GM20000 (cell line): ENCODE measurements around the gene TMEM134.

Source experiments
- DNase-seq: peaks from one replicate; pipeline ENCODE4 v3.0.0; 2012; ENCODE audit warnings: low spot score
- TF ChIP-seq, protein P1 (sequence below): IDR thresholded peaks from 2 replicates; pipeline ENCODE4 v1.5.1; 2012; ENCODE audit warnings: mild to moderate bottlenecking, control low read depth; ENCODE audit errors: extremely low read depth, missing control alignments

Gene TMEM134

DNA sequence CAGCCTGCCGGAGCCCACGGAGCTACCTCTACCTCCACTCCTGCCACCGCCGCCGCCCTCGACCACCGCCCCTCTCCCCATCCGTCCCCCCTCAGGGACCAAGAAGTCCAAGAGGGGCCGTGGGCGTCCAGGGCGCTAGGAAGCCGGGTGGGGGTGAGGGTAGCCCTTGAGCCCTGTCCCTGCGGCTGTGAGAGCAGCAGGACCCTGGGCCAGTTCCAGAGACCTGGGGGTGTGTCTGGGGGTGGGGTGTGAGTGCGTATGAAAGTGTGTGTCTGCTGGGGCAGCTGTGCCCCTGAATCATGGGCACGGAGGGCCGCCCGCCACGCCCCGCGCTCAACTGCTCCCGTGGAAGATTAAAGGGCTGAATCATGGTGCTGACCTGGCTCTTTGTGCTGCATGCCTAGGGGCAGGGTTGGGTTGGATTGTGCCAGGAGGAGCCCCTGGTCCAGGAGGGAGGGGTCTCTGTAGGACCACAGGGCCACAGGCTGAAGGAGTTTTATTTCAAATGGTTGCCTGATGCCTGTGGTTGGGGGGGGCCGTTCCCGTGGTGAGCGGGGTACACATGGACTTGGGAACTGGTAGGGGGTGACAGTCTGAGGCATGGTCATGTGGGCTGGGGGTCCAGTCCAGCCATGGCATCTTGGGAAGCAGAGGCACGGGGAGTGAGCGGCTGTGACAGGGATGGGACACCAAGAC lies 33.9 kb downstream of the TMEM134 start:
- DNase-seq: no peak
- TF ChIP-seq, protein P1, sequence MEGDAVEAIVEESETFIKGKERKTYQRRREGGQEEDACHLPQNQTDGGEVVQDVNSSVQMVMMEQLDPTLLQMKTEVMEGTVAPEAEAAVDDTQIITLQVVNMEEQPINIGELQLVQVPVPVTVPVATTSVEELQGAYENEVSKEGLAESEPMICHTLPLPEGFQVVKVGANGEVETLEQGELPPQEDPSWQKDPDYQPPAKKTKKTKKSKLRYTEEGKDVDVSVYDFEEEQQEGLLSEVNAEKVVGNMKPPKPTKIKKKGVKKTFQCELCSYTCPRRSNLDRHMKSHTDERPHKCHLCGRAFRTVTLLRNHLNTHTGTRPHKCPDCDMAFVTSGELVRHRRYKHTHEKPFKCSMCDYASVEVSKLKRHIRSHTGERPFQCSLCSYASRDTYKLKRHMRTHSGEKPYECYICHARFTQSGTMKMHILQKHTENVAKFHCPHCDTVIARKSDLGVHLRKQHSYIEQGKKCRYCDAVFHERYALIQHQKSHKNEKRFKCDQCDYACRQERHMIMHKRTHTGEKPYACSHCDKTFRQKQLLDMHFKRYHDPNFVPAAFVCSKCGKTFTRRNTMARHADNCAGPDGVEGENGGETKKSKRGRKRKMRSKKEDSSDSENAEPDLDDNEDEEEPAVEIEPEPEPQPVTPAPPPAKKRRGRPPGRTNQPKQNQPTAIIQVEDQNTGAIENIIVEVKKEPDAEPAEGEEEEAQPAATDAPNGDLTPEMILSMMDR: no peak

DNA sequence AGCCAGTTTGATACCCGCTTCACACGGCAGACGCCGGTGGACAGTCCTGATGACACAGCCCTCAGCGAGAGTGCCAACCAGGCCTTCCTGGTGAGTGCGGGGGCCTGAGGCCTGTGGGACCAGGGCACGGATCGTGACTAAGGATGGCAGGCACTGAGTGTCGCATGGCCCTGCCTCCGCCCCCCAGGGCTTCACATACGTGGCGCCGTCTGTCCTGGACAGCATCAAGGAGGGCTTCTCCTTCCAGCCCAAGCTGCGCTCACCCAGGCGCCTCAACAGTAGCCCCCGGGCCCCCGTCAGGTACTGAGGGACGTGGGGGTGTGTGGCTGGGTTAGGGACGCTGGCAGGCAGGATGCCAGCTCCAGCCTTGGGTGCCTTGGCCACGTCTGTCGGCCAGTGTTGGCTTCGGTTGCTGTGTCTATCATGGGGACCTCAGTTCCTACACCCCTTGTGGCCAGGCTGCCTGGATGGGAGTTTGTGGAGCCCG lies 34.6 kb downstream of the TMEM134 start:
- TF ChIP-seq, protein P1: no peak
- no peak for DNase-seq

DNA sequence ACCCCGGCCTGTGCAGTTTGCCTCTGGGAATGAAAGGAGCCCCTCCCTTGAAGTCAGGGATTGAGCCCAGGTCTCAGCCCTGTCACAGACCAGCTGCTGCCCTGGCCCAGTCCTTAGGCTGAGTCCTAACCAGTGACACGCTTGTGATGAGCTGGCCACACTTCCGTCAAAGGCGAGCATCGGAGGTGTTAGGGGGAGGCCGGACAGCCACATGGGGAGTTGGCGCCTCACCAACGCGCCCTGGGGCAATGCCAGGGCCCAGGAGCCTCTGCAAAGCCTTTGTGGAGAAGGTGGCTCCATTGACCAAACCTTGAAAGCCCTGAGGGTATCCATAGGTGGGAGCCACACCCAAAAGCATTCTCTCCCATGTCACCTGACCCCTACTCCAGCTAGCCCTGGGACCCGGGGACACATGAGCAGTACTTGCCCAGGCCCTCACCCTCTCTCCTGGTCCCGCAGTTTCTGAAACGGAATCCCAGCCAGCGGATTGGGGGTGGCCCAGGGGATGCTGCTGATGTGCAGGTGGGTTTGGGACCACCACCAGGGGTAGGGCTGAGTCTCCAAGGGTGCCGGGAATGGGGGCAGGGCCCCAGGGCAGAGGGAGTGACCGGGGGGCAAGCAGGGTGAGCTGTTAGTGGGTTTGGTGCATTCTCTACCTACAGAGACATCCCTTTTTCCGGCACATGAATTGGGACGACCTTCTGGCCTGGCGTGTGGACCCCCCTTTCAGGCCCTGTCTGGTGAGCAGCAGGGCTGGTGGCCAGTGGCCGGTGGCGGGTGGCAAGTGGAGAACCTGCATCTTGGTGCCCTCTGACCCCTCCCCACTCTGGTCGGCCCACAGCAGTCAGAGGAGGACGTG lies 35.3 kb downstream of the TMEM134 start:
- TF ChIP-seq, protein P1: no peak
- no peak for DNase-seq

DNA sequence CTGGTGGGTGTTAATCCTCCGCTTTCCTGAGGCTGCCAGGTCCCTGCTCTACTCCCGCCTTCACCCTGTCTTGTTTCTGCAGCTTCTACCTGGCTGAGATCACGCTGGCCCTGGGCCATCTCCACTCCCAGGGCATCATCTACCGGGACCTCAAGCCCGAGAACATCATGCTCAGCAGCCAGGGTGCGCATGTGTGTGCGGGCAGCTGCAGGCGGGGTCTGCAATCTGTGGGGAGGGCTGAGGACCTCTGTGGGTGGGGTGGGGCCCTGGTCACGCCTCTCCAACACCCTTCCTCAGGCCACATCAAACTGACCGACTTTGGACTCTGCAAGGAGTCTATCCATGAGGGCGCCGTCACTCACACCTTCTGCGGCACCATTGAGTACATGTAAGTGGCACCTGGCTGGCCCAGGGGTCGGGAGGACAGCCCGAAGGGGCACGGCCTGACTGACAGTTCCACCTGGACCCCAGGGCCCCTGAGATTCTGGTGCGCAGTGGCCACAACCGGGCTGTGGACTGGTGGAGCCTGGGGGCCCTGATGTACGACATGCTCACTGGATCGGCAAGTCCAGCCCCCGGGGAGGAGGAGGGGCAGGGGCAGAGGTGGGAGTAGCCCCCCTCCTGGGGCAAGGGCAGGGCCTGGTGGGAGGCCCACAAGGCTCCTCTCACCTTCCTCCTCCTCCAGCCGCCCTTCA lies 36.2 kb downstream of the TMEM134 start:
- DNase-seq: no peak
- TF ChIP-seq, protein P1: no peak

DNA sequence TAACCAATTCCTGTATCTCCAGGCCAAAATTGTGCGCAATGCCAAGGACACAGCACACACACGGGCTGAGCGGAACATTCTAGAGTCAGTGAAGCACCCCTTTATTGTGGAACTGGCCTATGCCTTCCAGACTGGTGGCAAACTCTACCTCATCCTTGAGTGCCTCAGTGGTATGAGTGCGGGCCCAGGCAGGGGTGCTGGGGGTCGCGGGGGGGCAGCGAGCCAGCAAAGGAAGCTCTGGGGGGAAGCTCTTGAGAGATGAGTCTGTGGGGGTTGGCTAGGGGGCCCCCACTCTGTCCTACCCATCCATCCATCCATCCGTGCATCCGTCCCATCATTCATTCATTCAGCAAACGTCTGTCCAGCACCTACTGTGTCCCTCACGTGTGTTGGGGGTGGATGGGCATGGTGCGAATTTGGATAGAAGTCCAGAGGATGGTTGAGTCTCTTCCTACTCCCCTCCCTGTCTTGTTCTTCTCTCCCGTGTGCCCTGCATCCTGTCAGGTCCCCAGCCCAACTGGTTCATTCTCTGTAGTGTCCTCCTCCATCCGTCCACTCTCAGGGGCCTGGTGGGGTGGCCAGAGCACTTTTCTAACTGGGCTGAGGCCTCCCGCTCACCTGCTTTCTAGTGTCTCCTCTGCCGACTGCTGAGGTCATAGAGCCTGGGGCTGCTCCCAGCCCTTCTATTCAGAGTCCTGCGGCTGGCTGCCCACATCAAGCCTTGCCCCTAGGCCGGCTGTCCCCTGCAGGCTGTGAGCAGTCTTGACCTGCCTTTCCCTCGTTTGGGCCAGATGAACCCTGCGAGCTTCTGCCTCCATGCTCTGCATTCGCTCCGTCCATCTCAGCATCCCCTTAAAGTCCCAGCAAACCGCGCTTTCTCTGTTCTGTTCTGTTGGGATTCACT lies 37.5 kb downstream of the TMEM134 start:
- no peak for DNase-seq
- TF ChIP-seq, protein P1: no peak

DNA sequence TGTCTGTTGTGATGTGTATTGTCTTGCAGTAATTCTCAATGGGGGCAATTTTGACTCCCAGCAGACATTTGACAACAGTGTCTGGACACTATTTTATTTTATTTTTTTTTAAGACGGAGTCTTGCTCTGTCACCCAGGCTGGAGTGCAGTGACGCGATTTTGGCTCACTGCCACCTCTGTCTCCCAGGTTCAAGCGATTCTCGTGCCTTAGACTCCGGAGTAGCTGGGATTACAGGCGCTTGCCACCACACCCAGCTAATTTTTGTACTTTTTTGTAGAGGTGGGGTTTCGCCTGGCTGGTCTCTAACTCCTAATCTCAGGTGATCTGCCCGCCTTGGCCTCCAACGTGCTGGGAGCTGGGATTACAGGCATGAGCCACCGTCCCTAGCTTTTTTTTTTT lies 39.3 kb downstream of the TMEM134 start:
- TF ChIP-seq, protein P1: no peak
- no peak for DNase-seq
